NCI-H1105 (cell line): ENCODE measurements around the gene PCBP3.

Source experiments
- DNase-seq: peaks from one replicate; lab custom pipeline; 2025; lab: John Stamatoyannopoulos, UW

The PCBP3 gene

DNA sequence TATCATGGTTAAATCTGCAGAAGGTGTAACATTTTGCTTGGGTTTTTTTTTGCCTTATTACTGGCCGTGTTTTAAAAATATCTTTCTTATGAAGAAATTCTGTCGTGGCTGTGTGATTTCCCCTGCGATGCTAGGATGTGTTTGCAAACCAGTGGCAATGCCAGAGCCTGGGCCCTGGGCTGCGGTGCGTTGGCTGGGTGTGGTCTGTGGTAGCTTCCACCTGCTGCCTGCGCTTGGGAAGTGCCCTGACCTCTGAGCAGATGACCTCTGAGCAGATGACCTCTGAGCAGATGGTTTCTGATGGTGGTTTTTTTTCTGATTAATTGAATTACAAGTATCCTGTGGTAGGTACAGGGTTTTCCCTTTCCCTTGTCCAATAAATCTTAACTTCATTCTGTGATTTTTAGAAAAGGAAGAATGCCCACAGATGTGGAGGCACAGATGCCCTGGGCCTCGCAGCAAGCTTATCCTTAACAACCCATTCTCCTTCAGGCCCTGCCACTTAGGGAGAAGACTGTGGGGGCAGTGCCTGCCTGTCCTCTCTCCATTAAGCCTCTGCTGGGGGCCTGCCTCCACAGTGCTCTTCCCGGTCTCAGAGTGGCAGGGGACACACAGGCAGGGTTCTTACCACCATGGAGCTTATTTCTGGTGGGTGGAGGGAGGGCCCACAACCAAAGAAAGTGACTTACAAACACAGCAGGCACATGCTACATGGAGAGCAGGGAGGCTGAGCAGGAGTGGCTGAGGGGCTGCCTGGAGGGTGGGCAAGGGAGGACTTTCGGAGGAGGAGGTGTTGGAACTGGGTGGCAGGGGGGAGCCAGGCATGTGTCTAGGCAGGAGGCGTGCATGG lies 81.7 kb downstream of the PCBP3 start:
- no peak for DNase-seq

GRCh38 chr21:45725844-45726200 lies 82.3 kb downstream of the PCBP3 start:
- DNase-seq: no peak

- no peak for DNase-seq
Measured at GRCh38 chr21:45726438-45726837, 82.9 kb downstream of the PCBP3 start.

DNA sequence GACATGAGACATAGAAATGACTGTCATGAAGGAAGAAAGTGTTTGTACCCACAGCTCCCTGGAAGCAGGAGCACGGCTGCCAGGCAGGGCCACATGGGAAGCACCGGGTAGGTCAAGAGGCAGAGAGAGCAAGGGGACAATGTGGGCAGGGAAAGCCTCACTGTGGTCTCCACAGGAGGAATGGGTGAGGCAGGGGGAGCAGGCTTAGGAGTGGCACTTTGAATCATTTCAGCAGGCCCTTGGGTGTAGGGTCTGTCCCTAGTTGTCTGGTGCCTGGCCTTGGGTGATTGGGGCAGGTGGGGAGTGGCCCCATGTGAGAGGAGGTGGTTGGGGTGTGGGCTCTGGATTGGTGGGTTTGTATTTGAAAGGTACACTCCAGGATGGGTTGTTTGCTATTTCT lies 83.9 kb downstream of the PCBP3 start:
- no peak for DNase-seq

DNA sequence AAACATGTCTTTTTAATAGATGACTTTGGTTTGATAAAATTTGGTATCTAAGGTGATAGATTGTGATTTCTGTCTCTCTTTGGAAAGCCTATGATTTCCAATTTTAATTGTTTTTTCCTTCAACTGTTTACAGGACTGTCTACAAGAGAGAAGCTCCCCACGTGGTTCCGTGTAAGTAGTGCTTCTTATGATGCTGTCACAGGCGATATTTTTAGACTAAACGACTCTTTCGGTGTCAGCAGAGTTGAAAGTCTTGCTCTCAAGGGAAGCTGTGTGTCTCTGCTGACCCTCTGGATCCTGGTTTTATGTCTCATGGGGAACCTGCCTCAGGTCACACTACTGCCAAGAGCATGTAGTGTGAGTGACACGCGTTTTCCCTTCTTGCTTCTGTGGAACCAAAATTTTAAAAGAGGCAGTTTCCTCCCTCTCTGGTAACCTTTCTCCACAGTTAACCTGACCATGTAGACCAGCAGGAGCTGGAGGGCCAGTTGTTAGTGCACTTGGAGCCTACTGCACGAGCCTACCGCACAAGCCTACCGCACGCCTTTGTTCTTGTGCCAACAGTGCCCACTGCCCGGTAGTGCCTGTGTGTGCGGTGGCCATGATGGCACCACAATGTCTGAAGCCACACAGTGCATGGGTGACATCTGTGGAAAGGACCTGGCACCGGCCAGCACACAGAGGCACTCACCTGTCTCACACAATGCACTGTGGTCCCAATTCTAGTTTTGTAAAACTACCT lies 91.9 kb downstream of the PCBP3 start:
- DNase-seq: no peak

GRCh38 chr21:45736042-45736689 lies 92.6 kb downstream of the PCBP3 start:
- DNase-seq: no peak

DNA sequence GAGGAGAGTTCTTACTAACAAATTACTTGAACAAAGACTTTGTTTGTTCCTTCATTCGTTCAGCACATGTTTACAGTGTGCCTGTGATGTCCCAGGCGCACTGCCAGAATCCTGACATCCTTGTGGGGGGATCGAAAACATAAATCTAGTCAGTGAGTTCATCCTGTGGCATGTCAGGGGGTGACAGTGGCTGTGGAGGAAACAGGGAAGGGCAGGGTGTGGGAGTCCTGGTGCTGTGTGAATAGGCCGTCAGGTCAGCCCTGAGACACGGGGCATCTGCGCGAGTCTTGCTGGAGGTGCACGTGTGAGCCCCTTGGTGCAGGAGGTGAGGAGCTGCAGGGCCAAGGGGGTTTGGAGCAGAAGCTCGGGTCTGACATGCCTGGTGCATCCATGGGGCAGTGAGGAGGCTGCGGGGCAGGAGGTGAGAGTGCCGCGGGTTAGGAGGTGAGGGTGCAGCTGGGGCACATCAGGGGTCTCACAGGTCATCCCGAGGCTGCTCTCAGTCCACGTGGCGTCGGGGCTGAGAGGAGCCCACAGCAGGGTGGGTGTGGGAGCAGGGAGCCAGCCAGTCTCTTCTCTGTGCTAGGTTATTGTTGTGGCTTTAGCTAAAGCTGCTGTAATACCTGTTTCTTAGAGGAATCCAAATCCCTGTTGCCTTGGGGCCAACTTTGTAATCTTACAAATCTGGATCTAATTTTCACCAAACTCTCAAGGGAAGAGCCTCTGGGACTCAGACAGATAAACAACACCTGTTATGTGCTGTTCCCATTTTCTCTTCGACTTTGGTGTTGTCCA lies 93.4 kb downstream of the PCBP3 start:
- no peak for DNase-seq

- no peak for DNase-seq
Measured at GRCh38 chr21:45737485-45738166, 94.1 kb downstream of the PCBP3 start.

- no peak for DNase-seq
Measured at GRCh38 chr21:45739218-45740087, 95.9 kb downstream of the PCBP3 start.

- DNase-seq: no peak
Measured at GRCh38 chr21:45740088-45740440, 96.5 kb downstream of the PCBP3 start.

DNA sequence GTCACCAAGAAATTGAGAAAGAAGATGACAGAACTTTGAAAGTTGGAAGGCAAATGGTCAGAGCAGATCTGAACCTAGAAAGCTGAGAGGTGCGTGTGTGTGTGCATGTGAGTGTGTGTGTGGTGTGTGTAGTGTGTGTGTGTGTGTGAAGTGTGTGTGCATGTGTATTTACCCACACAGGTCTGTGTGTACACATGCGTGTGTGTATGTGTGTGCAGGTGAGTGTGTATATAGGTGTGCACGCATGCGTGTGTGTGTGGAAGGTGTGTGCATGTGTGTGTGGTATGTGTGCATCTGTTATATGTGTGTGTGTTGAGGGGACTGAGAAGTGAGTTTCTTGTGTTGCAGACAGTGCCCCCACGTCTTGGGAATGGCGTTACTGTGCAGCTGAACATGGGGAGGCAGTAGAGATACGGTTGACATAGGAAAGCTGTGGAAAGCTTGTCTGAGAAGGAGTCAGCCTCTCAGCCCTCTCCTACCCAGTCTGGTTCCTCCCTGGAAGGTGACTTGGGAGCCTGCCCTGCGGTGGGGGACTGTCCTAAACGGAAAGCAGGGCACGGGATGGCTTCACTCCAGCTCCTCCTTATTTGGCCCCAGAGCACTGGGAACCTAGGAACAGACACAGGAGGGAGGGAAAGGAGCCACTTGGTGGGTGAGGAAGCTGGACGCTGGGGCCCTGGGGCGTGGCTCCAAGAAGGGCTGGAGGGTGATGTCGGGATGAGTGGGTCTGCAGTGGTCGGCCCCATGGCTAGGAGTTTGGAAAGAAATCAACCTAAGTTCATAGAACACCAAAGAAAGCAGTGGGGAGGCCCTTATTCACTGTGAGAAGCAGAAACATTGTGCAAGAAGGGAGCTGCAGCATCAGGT lies 97.2 kb downstream of the PCBP3 start:
- DNase-seq: no peak

GRCh38 chr21:45741691-45742090 lies 98.2 kb downstream of the PCBP3 start:
- DNase-seq: no peak

DNA sequence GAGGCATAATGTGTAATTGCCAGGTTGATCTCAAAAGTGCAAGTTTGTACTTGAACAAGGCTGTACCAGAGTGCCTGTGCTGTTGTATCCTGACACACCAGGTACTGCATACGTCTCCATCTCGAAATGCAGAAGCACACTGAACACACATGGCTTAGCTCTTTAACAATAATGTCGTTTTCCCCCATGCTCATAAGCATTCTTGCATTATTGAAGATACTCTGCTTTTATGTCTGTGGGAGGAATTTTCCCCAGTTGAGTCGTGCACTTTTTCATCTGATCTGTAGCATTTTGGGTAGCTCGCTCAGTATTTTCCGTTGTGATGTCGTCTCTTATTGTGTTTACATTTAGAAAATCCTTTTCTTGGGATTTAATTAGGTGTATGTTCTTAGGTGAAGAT lies 98.7 kb downstream of the PCBP3 start:
- DNase-seq: no peak

DNA sequence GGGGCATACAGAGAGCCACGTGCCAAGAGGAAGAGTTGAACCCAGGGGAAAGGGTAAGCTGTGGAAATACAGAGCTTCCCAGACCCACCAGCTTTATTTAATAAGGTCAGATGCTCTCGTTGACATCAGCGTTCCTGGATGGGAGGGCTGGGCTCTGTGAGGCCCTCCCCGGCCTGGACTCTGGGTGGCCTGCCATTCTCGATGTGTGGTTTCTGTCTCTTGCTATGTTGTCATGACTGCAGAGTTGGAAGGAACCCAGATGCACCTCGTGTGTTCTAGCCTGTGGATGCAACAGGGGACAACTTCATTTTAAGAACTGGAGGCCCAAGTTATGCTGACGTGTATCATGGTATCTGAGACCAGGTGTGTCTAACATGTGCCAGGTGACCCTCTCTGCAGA lies 101.7 kb downstream of the PCBP3 start:
- no peak for DNase-seq

GRCh38 chr21:45747233-45747766 lies 103.8 kb downstream of the PCBP3 start:
- DNase-seq: peak; percentile 61

DNA sequence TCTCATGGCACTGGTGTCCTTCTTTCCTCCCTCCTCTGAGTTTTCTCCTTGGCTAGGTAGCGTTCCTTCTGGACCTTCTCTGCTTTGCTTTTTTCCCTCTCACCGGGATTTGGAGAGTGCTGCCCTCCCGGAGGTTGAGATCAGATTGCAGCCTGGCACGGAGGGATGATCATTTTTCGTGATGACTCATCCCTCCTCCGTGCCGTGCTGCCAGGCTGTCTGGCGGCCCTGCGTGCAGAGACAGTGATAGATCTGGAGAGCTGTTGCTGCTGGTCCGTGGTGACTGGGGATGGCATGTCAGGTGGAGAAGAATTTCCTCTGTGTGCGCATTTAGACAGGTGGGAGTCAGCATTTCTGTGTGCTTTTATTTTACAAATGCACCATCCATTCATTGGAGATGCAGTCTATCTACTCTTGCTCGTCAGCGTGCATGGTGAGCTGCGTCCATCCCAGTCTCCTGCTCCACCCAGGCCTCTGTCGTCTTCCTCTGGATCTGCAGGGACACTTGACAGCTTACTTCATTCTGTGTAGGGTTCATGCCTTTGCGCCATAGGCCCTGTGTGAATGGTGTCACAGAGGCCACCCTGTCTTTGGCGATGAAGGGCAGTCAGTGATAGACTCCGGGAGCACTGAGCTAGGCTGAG lies 104.4 kb downstream of the PCBP3 start:
- DNase-seq: peak; percentile 56

- no peak for DNase-seq
Measured at GRCh38 chr21:45748593-45748992, 105.1 kb downstream of the PCBP3 start.

DNA sequence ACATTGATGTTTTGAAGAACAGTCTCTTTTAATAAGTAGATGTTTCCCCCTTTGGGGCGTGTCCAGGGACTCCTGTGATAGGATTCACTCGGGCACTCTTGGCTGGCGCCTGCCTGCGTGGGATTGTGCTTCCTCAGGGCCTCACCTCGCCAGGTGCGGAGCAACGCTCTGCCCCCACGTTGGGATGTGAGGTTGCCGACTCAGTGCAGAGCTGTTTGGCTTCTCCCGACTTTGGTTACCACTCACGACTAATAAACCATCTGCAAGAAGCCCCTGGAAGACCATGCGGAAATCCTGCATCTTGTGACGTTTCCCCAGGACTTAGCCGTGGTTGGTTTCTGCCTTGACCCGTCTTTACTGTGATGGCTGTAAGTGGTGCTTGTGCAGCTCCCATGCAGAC lies 106.4 kb downstream of the PCBP3 start:
- DNase-seq: no peak

DNA sequence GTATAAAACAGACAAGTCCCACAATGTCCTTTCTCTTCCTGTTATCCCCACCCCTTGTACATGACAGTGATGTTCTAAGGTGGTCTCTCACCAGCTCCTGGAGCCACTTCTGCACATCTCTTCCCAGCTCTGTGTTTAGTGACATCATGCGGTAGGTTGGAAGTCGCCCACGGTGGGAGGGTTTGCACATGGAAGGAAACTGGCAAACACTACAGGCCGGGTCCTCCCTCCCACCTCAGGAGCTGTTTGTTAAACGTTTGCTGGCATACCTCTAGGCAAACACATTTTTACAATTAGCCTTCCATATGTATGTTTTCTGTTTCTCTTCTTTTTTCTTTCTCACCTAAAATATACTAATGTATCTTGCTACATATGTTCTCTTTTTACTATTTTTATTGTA lies 107.4 kb downstream of the PCBP3 start:
- DNase-seq: no peak
